HK-2 (cell line): ENCODE data around the gene CIB4.

Source experiments
- DNase-seq: peaks from one replicate; pipeline ENCODE4 v3.0.0-alpha.2; 2018; ENCODE audit not compliant: unreplicated experiment

Gene CIB4

DNA sequence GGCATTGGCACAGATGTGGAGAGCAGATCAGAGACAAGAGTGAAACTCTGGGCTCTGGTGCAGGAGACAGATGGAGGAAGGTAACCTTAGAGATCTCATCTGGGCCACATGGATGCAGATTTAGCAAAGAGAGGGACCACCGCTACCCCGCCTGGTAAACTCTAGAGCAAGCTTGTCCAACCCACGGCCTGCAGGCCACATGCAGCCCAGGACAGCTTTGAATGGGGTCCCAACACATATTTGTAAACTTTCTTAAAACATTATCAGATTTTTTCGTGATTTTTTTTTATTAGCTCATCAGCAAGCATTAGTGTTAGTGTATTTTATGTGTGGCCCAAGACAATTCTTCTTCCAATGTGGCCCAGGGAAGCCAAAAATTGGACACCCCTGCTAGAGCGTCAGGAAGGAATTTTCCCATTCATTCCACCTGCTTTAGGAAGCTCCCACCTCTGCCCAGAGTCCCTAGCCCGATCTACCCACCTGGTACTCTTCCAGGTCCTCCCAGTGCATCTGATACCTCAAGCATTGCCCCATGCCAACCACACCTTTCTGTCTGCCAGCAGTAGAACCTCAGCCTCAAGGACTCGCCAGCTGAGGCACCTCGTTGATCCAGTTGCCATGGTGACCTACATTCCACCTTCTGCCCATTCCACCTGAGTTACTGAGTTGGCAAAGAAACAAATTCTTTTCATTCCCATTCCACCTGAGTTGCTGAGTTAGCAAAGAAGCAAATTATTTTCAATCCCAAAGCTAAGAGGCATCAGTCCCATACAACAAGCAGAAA is at the start of gene CIB4:
CIB4 (minus strand) TSS at position 586 of the 784 bp plus-strand sequence; CDS start at position 534, 52 bp downstream.
- DNase-seq = no peak

DNA sequence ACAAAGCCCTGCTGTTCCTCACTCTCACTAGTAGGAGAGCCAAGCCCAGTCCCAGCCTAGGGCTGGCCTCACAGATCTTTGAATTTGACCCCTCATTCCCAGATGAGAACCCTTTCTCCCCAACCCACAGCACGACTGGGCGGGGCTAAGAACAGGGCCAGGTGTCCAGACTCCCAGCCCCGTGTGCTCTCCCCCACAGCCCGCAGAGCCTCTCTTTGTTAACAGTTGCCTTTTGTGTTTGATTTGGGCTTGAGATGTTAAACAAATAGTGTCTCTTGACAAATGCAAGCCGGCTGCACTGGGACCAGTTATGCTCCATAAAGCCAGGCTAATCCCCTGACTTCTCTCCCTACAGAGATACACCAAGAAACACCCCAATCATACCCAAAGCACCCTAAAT is 46.6 kb upstream of the CIB4 start:
- DNase-seq = no peak

DNA sequence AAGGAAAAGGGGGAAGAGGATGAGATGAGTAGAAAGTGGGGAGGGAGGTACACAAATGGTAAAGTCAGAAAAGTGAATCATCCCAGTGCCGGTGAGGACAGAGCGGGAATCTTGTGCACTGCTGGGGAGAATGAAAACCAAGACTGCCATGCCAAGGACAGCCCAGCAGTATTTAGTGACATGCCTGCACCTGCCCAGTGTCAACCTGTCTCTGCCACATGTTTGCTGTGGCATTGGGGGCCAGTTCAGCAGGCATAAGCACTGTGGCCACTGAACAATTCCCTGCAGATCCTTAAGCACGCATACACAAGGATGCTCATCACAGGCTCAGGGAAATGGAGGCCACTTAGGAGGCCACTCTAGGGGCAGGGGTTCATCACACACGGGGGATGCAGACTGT is 46.2 kb upstream of the CIB4 start:
- DNase-seq = no peak

DNA sequence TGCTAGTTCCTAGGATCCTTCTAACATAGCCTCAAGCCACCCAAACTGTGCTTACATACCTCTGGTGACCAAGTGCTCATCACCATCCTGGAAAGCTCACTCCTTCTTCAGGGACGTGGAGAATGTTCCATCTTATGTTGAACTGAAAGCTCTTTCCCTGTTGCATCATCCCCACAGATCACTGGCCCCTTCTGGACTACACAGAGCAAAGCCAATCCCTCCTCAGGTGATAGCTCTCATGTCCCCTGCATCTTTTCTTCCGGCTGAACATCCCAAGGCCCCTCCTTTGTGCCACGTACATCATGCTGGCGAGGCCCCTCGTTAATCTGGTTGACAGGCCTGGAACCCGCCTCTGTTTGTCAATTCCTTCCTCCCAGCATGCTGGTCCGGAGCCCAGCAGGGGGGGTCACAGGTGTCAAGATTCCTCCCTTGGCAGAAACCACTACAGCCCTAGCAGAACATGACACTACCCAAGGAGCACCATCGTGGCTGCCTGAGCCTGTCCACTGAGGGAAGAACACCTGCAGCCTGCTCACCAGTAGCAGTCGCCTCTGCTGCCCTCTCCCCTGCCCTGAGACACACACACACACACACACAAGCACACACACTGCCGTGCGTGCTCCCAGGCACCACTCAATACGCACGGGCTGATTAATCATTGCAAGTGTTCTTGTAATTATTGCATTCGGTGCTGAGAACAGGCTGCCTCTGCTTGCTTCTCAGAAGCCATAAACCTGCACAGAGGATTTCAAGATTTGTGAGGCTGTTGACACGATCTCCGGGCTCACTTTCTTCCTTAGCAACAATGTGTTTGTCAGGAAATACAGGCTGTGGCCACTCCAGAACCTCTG is 45.0 kb upstream of the CIB4 start:
- peak; percentile 59 for DNase-seq

DNA sequence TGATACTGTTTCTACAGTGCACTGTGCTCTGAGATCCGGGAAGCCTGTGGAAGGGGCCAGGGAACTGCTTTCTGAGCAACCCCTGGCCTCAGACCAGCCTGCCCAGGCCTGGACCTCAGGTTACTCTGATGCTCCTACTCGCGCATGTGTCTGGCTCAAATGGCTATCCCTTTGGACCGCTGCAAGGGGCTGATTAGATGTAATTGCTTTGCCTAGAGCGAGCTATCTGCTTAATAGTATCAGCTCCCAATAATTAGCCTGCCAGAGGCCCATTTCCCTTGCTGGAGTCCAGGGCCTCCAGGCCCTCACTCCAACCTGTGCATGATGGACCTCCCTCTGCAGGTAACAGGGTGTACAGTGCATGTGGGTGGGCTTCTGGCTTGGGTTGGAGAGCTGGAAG is 44.2 kb upstream of the CIB4 start:
- DNase-seq = no peak

DNA sequence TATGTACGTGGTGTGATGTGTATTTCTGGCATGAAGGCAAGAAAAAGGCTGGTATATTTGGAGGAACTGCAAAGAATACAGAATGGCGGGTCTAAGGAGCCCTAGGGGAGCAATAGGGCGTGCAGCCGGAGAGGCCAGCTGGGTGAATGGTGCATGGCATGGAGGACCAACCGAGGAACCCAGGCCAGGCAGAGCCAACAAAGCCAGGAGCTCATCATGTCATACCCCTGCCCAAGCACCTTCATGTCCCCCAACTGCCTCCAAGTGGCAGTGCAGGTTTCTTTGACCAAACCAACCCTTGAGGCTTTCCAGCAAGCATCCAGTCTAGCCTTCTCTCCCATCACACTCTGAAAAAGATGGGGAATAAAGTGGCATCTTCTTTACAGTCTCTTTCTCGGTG is 42.4 kb upstream of the CIB4 start:
- no peak for DNase-seq

DNA sequence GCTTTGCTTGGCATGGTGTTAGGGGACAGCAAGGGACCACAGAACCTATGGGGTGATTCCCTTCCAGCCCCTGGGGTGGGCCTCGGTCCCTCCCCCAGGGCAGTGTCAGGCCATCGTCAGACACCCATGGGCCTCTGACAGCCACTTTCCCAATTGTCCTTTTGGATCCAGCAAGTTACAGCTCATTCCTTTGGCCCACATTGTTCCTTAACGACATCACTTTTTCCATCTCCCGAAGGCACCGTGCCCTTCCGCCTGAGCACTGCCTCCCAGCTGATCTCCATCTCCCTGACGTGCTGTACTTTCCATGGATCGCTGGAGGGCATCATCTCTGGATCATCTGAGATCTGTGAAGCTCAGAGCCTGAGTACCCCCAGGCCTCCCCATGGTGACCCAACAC is 41.0 kb upstream of the CIB4 start:
- DNase-seq = no peak

DNA sequence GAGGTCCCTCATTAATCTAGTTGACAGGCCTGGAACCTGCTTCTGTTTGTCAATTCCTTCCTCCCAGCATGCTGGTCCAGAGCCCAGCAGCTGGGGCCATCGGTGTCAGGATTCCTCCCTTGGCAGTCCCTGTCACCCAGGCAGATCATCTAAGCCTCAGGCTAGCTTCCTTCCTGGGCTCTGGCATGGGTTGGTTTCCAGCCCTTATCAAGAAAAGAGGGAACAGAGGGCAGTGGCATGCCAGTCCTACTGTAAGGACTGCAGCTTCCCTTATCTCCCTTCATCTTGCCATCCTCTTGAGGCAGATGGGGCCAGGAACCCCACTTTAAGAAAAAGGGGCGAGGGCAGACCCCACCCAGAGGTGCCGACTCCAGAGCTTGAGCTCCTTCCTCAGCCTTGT is 40.5 kb upstream of the CIB4 start:
- DNase-seq = no peak

DNA sequence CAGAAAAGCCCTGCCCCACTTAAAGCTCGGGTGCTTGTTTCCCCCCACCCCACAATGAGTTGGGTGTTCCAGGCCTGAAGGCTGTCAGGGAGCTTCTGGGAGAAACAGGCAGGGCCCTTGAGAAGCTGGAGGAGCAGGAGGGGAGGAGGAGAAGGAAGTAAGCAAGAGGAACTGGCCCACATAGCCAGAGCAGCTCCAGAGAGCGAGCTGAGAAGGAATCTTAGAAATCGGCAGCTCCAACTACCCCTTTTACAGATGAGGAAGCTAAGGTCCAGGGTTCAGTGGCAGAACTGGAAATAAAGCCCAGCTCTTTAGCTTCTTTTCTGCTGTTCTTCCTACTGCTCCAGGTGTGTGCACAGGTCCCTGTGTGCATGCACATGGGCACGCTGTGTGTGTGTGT is 38.7 kb upstream of the CIB4 start:
- DNase-seq = no peak

DNA sequence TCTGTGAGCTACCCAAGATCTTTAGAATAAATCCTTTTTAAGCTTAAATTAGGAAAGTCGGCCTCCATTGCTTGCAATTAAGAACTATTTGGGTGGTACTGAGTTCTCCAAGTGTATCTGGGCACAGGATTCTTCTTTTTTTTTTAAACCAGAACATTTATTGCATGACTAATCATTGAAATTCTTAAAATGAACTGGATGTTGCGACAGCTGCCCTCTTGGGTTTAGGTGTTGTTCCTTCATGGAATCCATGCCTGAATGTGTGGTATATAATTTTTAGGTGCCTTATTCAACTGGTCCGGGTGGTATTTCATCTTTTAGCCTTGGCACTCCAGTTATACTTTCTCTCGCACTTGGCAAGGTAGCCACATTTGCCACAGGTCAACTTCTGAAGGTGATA is 36.9 kb upstream of the CIB4 start:
- no peak for DNase-seq

DNA sequence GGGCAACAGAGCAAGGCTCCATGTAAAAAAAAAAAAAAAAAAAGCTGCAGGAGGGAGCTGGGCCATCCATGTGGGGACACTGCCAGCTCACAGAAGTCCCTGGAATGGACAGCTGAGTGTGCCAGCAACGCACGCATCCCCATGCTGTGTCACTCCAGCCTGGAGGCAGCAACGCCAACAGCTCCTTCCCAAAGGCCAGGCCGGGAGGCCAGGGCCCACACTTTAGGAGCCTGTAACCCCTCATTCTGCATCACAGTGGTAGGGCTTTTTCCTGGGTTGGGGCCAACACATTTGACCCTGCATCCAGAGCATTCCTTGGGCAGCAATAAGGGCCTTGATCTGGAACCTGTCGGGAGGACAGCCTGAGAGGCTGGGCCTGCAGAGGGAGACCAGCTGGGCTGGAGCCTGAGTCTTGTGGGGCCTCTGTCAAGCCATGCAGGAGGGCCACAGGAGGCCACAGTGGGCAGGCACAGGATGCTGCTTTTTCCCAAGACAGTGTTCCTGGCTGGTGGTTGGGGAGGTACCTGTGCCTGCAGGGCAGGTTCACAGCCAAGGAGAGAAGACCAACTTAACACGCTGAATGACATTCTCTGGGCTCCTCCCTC is 34.6 kb upstream of the CIB4 start:
- no peak for DNase-seq

DNA sequence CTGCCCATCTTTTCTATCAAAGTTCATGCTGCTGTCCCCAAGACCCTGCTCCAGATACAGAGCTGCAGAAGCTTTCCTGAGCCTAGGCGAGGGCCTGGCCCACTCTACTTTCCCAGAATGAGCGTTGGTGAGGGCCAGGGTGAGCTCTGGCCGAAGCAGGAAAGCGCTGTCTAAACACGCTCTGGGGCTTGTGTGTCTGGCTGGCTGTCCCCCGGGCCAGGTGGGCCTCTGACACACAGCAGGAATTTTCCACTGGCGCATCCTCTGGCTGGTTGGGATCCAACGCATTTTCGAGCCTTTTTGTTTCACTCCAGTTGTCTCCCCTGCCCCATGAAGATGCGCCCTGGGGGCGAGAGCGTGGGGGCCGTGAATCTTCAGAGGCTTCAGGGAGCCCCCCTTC is 33.6 kb upstream of the CIB4 start:
- no peak for DNase-seq

DNA sequence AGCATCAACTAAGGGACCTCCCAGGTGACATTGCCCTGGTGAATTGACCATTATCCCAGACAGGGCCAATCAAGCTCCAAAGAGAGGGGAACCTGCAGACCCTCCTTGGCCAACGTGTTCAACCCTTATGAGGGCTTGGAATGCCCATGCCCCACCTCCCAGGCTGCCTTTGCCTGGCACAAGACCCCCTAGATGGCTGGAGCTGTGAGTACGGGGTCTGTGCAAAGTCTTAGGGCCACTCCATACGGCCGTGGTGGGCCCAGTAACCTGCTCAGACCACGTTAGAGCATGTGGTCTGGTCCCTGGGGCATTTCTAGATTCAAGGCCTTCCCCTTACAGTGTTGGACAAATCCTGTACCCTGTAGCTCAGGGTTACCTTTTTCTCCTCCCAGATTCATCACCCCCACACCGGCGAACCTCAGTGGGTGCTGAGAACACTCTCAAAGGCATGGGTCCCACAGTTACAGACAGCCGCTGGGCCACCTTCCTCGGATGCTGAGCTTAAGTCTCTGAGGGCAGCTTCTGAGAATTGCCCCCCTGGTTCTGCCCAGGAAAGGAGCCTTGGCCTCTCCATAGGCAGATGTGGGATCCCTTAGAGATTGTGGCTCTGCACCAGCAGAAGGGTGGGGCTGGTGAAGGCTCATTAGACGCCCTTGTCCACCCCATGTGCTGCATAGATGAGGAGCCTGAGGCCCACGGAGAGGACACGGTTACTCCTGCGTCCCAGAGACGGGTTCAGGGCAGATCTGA is 33.0 kb upstream of the CIB4 start:
- no peak for DNase-seq

DNA sequence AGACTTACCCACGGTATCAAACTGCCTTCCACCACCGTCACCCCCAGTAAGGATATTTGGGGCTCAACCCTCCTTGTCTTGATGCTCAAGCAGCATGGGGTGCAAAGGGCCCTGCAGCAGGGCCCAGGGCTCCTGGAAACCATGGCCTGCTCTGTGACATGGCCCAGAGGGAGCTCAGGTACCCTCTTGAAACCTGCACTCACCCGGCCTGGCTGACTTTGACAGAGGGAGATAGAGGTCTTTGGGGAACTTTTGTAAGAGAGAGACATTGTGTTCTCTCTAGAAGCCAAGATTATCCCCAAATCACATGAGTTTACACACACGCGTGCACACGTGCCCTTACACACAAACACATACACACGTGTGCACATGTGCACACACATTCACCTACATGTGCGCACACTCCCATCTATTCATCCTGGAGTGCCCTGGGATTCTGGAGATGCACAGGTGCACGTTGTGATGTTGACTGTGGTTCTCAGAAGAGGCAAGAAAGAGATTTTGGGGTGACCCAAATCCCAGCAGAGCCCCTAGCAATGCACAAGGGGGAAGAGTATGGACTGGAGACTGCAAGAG is 31.7 kb upstream of the CIB4 start:
- DNase-seq = no peak

DNA sequence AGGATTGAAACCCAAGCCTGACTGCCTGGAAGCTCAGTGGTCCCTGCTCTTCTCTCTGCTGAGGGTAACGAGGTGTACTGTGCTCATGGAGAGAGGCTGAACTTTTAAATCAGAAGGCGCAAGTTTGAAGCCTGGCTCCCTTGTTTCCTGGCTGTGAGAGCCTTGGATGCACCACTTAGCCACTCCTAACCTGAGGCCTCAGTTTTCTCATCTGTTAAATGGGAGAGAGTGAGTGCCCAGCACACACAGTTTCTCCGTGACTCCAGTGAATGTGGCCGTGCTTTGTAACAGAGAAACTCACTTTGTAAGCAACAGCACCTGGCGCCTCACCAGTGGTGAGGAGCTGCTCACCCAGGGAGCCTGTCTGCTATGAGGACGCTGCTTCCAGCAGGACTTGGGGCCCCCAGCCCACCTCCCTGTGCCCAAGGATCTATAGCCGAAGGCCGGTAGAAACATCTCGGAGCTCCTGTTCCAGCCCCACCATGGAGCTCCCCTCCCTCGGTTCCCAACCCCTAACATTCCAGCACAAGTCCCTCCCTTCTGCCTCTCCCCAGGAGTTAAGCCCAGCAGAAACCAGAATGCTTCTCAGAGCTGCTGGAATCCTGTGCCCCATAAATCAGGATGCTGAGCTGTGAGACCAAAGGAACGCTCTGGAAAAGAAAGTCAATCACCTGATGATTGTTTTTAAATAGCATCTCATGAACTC is 31.1 kb upstream of the CIB4 start:
- DNase-seq = no peak

DNA sequence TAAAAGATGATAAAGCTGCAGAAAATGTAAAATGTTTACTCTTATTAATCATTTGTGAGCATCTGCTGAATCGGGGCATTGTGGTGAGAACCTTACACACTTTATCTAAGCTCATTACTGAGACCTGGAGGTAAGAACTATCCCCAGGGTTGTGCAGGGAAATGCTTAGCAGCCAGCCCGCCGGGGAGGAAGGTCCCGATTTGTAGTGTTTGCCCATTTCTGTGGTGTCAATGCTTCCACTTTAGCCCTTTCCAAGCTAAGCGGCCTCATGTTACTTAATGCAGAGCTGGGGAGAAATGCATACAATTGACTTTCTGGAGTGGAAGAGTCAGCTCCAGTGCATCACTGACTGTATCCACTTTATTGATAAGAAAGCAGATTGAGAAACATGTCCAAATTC is 30.5 kb upstream of the CIB4 start:
- DNase-seq = no peak

DNA sequence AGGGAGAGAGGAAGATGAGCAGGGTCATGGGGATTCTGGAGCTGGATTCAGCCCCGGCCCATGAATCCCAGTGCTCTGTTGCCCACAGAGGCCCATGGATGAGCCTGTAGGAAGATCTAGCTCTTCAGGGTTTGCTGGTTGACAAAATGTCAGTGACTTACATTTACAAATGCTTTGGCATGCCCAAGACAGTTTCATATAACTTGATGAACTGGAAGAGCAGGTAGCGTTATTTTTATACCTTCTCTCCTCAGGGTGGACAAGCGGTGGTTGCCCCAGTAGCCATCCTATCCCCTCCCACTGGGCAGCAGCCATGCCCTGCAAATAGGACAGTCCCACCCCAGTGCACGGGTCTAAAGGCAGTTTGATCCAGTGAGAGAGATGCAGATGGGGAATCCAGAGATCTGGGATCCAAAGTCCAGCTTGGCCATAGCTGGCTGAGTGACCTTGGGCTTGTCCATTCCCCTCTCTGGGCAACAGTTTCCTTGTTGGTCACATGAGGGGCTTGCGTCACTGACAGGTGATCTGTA is 29.8 kb upstream of the CIB4 start:
- DNase-seq = no peak

DNA sequence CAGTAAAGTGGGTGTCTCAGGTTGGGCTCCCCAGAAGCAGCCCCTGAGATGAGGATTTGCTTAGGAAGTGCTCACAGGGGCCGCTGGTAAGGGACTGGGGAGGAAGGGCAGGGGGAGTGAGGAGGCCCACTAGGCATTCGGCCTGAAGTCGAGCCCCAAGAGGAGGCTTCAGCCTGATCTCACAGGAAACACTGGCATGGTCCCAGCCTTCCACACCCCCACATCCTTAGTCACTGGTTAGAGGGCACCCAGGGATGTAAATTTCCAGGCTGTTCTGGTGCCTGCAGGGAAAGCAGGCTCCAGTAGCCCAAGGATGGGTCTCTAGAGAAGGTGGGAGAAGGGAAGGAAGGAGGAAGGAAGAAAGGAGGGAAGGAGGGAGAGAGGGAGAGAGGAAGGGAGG is 29.0 kb upstream of the CIB4 start:
- DNase-seq = peak; percentile 18

DNA sequence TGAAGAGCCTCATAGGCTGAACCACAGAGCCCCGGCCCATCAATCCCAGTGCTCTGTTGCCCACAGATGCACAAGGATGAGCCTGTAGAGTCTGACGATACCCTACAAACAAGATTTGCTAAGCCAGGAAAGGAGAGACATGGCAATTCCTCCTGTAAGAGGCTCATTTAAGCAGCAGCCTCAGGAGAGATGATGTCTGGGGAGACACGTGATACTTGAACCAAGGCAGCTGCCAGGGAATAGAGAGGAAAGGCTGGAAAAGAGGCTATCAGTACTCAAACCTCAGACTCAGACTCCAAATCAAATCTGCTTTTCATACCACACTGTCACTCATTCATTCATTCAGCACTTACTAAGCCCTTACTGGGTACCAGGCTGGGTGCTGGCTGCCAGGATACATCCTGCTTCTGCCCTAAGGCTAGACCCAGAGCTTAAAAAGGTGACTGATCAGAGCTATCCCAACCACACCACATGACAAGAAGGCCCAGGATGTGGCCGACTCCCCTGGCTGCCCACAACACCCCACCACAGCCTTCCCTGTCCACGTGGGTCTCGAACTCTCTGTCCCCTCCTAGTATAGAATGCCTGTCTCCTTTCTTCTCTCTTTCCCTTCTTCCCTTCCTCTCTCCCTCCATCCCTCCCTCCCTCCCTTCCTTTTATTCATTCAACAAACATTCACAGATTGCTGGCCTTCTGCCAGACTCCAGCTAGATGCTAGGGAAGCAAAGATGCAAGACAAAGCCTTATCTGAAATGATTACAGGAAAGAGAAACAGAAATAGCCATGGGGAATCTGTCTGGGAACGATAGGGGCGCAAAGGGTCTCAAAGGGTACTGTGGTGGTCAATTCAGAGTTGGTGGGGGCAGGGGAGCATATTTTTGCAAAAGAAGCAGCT is 27.9 kb upstream of the CIB4 start:
- no peak for DNase-seq

DNA sequence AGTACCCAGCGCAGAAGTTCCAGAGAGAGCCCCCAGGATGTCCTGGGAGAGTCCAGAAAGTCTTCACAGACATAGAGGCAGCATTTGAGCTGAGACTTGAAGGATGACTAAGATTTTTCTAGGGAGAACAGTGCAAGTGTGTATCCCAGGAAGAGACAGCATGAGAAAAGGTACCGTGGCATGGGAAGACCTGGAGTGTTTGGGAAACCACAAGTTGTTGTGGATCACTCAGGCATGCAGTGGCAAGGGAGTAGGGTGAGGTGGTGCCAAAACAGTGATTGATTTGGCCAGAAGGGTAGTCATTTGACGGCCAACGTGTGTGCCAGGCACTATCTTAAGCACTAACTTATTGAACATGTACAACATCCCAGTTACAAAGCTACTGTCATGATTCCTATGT is 26.9 kb upstream of the CIB4 start:
- DNase-seq = peak; percentile 23
